HepG2 (cell line): ENCODE results near the gene MGLL.

ENCODE experiments used
- ARNTL ChIP-seq: sonication (generic); formaldehyde crosslinking; IDR thresholded peaks from 2 replicates; pipeline ENCODE4 v1.4.0; 2020; ENCODE audit warnings: mild to moderate bottlenecking, missing genetic modification reagents
- BORCS8-MEF2B ChIP-seq: sonication (generic); formaldehyde crosslinking; IDR thresholded peaks from 2 replicates; pipeline ENCODE4 v1.8.0; 2022; ENCODE audit warnings: mild to moderate bottlenecking, missing genetic modification reagents
- FOXA1 ChIP-seq, 2 experiments: fragments of 450-650 bp in 1 of 2; sonication (generic) in 1 of 2; formaldehyde crosslinking in 1 of 2; IDR thresholded peaks; 2 replicates each; pipeline versions ENCODE4 v1.4.0 to v1.6.1; 2016 to 2020; ENCODE audit warnings: missing genetic modification reagents in 1 of 2
- ISX ChIP-seq: sonication (generic); formaldehyde crosslinking; conservative IDR thresholded peaks from 2 replicates; pipeline ENCODE4 v1.5.0; 2020; ENCODE audit warnings: missing genetic modification reagents
- MED1 ChIP-seq: sonication (generic); formaldehyde crosslinking; IDR thresholded peaks from 2 replicates; pipeline ENCODE4 v1.4.0; 2020; ENCODE audit warnings: missing genetic modification reagents
- MXD4 ChIP-seq: IDR thresholded peaks from 2 replicates; pipeline ENCODE4 v1.6.1; 2016; ENCODE audit warnings: mild to moderate bottlenecking, missing biosample characterization, missing genetic modification reagents
- PAWR ChIP-seq: sonication (generic); formaldehyde crosslinking; IDR thresholded peaks from 2 replicates; pipeline ENCODE4 v1.4.0; 2020; ENCODE audit warnings: missing genetic modification reagents, mild to moderate bottlenecking, borderline replicate concordance
- TAF1 ChIP-seq: sonication (generic); formaldehyde crosslinking; IDR thresholded peaks from 2 replicates; pipeline ENCODE4 v1.4.0; 2020; ENCODE audit warnings: missing genetic modification reagents
- TBP ChIP-seq: sonication (generic); formaldehyde crosslinking; IDR thresholded peaks from 2 replicates; pipeline ENCODE4 v1.5.0; 2020; ENCODE audit warnings: missing genetic modification reagents
- ZFP41 ChIP-seq: sonication (generic); formaldehyde crosslinking; IDR thresholded peaks from 2 replicates; pipeline ENCODE4 v1.4.0; 2020; ENCODE audit warnings: mild to moderate bottlenecking, missing genetic modification reagents, borderline replicate concordance
- ZNF10 ChIP-seq: sonication (generic); formaldehyde crosslinking; IDR thresholded peaks from 2 replicates; pipeline ENCODE4 v1.4.0; 2020; ENCODE audit warnings: mild to moderate bottlenecking, low read depth, missing genetic modification reagents, borderline replicate concordance
- ZNF317 ChIP-seq: sonication (generic); formaldehyde crosslinking; IDR thresholded peaks from 2 replicates; pipeline ENCODE4 v1.5.0; 2020; ENCODE audit warnings: mild to moderate bottlenecking, missing genetic modification reagents

DNA sequence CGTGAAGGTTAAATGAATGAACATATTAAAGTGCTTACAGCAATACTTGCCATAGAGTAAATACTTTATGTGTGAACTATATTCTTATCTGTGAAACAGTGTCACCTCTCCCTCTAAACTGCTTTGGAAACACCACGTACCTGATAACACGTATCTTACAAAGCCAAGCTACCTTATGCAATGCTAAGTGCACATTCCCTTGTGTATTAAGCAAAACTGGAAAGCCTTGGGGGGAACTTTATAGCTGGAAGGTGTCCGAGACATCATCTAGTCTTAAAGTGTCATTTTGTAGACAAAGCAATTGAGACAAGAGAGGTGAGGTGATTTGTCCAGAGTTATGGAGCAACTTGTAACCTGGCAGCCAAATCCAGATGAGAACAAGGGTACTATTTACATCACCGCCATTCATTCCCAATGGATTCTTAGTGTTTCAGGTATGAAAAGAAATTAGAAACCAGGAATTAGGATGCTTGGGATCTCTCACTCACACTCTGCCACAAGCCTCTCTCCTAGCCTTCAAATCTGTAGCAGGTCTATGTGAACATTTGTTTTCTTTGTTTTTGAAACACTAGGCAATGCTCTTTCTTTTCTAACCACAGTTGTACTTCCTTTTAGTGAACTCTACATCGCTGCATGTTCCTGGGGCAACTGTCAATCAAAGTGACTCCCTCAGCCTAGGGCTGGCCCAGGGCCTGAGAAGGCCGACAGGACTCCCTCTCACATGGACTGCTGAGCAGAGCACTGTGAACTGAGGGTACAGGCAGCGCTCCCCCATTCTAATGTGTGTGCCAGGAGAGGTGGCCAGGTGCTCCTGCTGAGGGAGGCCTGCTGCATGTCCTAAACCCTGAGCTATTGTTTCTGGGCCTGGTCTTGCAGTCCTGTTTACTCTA, 13.9 kb upstream of the MGLL start:
- TF ChIP-seq ARNTL (CRISPR knock-in tag) (no peak), BORCS8-MEF2B (CRISPR knock-in tag) (no peak), TBP (CRISPR knock-in tag) (no peak), MXD4 (CRISPR knock-in tag) (no peak), ZNF317 (CRISPR knock-in tag) (no peak), PAWR (CRISPR knock-in tag) (no peak), MED1 (CRISPR knock-in tag) (no peak), ZFP41 (CRISPR knock-in tag) (no peak), FOXA1 (IDR thresholded peaks at IDR 0.05) (no peak), FOXA1 (CRISPR knock-in tag; IDR thresholded peaks at IDR 0.05) (no peak), ZNF10 (CRISPR knock-in tag) (no peak), ISX (CRISPR knock-in tag) (no peak), TAF1 (no peak)
